Panc1 (cell line): Measurements from ENCODE around the gene TNIP1.

ENCODE experiments used
- POLR2AphosphoS5 ChIP-seq: IDR thresholded peaks from 2 replicates; pipeline ENCODE4 v1.6.1; 2012; ENCODE audit warnings: mild to moderate bottlenecking, low read depth, low read length, moderate library complexity
- TF ChIP-seq, protein P1 (sequence below): fragments of 450-650 bp; IDR thresholded peaks from 2 replicates; pipeline ENCODE4 v1.5.1; 2017; ENCODE audit warnings: mild to moderate bottlenecking
- TF ChIP-seq, protein P2 (sequence below), 2 experiments: IDR thresholded peaks; 2 replicates each; pipeline ENCODE4 v1.6.1; 2011 to 2012; ENCODE audit warnings: low read depth in 2 of 2, control low read depth in 1 of 2, low read length in 1 of 2, mild to moderate bottlenecking in 1 of 2, moderate library complexity in 1 of 2; ENCODE audit not compliant: insufficient read depth in 1 of 2

DNA sequence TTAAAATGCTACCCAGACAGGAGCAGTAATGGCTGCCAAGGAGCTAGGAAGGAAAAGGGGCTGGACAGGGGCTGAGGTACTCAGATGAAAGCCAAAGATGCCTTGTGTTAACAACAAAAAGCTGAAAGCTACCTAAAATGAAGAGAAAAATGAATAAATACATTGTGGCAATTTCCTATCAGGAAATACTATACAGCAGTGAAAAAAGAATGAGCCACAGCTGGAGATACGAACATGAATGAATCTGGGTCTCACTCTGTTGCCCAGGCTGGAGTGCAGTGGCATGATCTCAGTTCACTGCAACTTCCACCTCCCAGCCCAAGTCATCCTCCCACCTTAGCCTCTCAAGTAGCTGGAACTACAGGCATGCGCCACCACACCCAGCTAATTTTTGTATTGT lies 6.3 kb downstream of the TNIP1 start:
- TF ChIP-seq, protein P1, sequence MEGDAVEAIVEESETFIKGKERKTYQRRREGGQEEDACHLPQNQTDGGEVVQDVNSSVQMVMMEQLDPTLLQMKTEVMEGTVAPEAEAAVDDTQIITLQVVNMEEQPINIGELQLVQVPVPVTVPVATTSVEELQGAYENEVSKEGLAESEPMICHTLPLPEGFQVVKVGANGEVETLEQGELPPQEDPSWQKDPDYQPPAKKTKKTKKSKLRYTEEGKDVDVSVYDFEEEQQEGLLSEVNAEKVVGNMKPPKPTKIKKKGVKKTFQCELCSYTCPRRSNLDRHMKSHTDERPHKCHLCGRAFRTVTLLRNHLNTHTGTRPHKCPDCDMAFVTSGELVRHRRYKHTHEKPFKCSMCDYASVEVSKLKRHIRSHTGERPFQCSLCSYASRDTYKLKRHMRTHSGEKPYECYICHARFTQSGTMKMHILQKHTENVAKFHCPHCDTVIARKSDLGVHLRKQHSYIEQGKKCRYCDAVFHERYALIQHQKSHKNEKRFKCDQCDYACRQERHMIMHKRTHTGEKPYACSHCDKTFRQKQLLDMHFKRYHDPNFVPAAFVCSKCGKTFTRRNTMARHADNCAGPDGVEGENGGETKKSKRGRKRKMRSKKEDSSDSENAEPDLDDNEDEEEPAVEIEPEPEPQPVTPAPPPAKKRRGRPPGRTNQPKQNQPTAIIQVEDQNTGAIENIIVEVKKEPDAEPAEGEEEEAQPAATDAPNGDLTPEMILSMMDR, result no peak
- TF ChIP-seq, protein P2, sequence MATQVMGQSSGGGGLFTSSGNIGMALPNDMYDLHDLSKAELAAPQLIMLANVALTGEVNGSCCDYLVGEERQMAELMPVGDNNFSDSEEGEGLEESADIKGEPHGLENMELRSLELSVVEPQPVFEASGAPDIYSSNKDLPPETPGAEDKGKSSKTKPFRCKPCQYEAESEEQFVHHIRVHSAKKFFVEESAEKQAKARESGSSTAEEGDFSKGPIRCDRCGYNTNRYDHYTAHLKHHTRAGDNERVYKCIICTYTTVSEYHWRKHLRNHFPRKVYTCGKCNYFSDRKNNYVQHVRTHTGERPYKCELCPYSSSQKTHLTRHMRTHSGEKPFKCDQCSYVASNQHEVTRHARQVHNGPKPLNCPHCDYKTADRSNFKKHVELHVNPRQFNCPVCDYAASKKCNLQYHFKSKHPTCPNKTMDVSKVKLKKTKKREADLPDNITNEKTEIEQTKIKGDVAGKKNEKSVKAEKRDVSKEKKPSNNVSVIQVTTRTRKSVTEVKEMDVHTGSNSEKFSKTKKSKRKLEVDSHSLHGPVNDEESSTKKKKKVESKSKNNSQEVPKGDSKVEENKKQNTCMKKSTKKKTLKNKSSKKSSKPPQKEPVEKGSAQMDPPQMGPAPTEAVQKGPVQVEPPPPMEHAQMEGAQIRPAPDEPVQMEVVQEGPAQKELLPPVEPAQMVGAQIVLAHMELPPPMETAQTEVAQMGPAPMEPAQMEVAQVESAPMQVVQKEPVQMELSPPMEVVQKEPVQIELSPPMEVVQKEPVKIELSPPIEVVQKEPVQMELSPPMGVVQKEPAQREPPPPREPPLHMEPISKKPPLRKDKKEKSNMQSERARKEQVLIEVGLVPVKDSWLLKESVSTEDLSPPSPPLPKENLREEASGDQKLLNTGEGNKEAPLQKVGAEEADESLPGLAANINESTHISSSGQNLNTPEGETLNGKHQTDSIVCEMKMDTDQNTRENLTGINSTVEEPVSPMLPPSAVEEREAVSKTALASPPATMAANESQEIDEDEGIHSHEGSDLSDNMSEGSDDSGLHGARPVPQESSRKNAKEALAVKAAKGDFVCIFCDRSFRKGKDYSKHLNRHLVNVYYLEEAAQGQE (IDR thresholded peaks at IDR 0.05; ENCODE audit: insufficient read depth in 1 of 2, low read depth in 2 of 2, low read length in 1 of 2), result no peak
- no peak for TF ChIP-seq POLR2AphosphoS5
